HT1080 (cell line): ENCODE data around the gene CAMSAP3. TPM values are rescaled to one million over a fixed set of nuclear protein-coding genes. Genes with fewer than 3 reads are reported as not detected.
A peak's percentile ranks its signal among the peaks of the same experiment; 100 is the strongest.

ENCODE experiments used
- DNase-seq: peaks from one replicate; pipeline ENCODE4 v3.0.0-alpha.2; 2015; ENCODE audit warnings: low read depth
- small RNA-seq: library from RNA; depleted of rRNA; stranded (forward); fragments of <200 nt; gene quantifications from one replicate; pipeline ENCODE3, GENCODE V24; 2014
- total RNA-seq: library from RNA; depleted of rRNA; stranded (reverse); fragments of >200 nt; shearing (Covaris generic); gene quantifications from 2 replicates; pipeline ENCODE4 v1.2.3, GENCODE V29; 2014; rRNA removed

CAMSAP3 gene
- total RNA-seq, 1 experiment from 2014 or later: not detected

- DNase-seq: no peak
These were observed 51.5 kb downstream of the CAMSAP3 start for GRCh38 chr19:7647156-7647555.

GRCh38 chr19:7648265-7649014, 52.8 kb downstream of the CAMSAP3 start:
- DNase-seq: no peak

GRCh38 chr19:7650148-7650547, 54.5 kb downstream of the CAMSAP3 start:
- no peak for DNase-seq

- peak; percentile 57 for DNase-seq
These were observed 56.5 kb downstream of the CAMSAP3 start for GRCh38 chr19:7652061-7652641.

GRCh38 chr19:7654401-7654800, 58.7 kb downstream of the CAMSAP3 start:
- no peak for DNase-seq

- DNase-seq: no peak
These were observed 59.9 kb downstream of the CAMSAP3 start for GRCh38 chr19:7655581-7655980.

GRCh38 chr19:7657131-7657751, 61.6 kb downstream of the CAMSAP3 start:
- no peak for DNase-seq

- no peak for DNase-seq
These were observed 62.6 kb downstream of the CAMSAP3 start for GRCh38 chr19:7658219-7658686.

GRCh38 chr19:7661744-7662538, 66.3 kb downstream of the CAMSAP3 start:
- DNase-seq: no peak

- DNase-seq: no peak
These were observed 67.0 kb downstream of the CAMSAP3 start for GRCh38 chr19:7662657-7663056.

- no peak for DNase-seq
These were observed 68.0 kb downstream of the CAMSAP3 start for GRCh38 chr19:7663706-7664105.

- DNase-seq: no peak
These were observed 69.4 kb downstream of the CAMSAP3 start for GRCh38 chr19:7665076-7665475.

Small RNA genes lying within 50 kb of the gene (small RNA-seq; reads per million reads assigned to genes)
- gene MIR6792: not detected

Other genes starting within 250 kb of the CAMSAP3 start
- 20.5 and 20.7 TPM in 2 replicates for gene ARHGEF18, start 246.9 kb upstream of the CAMSAP3 start, total RNA-seq
- not detected in 2 replicates for gene PEX11G, start 106.8 kb upstream of the CAMSAP3 start, total RNA-seq
- 25.2 and 29.8 TPM in 2 replicates for gene ZNF358, start 79.8 kb upstream of the CAMSAP3 start, total RNA-seq
- 5.1 and 5.2 TPM in 2 replicates for gene MCOLN1, start 73.2 kb upstream of the CAMSAP3 start, total RNA-seq
- gene PNPLA6, start 60.1 kb upstream of the CAMSAP3 start, total RNA-seq: 51.1 and 55.4 TPM in 2 replicates
- gene XAB2, start 33.7 kb downstream of the CAMSAP3 start, total RNA-seq: 58.0 and 68.8 TPM in 2 replicates
- gene PET100, start 33.9 kb downstream of the CAMSAP3 start, total RNA-seq: 18.5 and 52.8 TPM in 2 replicates
- gene PCP2, start 37.9 kb downstream of the CAMSAP3 start, total RNA-seq: not detected in 2 replicates
- gene STXBP2, start 41.2 kb downstream of the CAMSAP3 start, total RNA-seq: 1.1 TPM in 1 of 2 replicates, not detected in the other
- not detected in 2 replicates for gene RETN, start 73.2 kb downstream of the CAMSAP3 start, total RNA-seq
- gene MCEMP1, start 81.2 kb downstream of the CAMSAP3 start, total RNA-seq: not detected in 2 replicates
- 62.3 and 98.6 TPM in 2 replicates for gene TRAPPC5, start 85.0 kb downstream of the CAMSAP3 start, total RNA-seq
- gene FCER2, start 106.3 kb downstream of the CAMSAP3 start, total RNA-seq: not detected in 2 replicates
- gene CLEC4G, start 136.2 kb downstream of the CAMSAP3 start, total RNA-seq: not detected in 2 replicates
- gene CD209, start 151.7 kb downstream of the CAMSAP3 start, total RNA-seq: not detected in 2 replicates
- not detected in 2 replicates for gene CLEC4M, start 167.4 kb downstream of the CAMSAP3 start, total RNA-seq
- gene EVI5L, start 234.4 kb downstream of the CAMSAP3 start, total RNA-seq: 1.3 and 3.2 TPM in 2 replicates